ENCODE measurements around the gene DAP.

The DAP gene

DNA sequence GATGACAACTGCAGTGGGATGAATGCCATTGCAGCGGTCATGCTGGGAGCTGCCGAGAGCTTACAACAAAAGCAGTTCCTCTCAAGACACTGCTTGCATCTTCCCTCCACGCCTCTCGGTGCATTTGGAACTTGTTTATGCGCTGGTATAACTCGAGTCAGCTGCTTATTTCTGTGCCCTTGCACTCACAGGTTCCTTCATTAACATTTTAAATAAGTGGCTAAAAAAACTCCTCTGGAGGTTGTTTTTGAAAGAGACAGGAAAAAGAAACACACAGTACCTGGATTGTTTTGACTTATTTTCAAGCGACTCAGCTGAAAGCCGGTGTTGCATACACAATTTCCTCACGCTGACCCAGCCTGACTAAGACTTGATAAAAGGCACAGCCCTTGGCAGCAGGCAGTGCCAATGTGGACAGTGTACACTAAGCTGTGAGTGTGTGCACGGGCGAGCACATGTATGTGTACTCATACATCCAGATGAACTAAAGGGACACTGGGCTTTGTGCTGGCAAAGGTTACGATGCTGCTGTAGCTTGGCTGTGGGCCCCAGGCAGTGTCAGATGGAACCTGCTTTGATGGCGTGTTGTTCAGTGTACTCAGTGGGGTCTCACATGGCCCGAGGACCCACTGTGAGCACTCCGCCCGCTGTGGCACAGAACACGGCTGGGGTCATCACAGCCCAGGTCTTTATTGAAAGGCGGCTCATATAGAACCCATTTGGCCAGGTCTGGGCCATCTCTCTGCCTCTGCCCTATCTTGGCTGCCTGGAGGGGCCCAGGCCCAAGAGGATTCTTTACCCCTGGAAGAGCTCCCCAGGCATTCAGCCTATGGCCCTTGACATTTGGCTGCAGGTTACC lies 104.8 kb downstream of the DAP start:
- H3K4me3 ChIP-seq (replicated peaks; ENCODE audit: low read depth, low read length), result no peak overlapping the region
- TF ChIP-seq, protein P1, sequence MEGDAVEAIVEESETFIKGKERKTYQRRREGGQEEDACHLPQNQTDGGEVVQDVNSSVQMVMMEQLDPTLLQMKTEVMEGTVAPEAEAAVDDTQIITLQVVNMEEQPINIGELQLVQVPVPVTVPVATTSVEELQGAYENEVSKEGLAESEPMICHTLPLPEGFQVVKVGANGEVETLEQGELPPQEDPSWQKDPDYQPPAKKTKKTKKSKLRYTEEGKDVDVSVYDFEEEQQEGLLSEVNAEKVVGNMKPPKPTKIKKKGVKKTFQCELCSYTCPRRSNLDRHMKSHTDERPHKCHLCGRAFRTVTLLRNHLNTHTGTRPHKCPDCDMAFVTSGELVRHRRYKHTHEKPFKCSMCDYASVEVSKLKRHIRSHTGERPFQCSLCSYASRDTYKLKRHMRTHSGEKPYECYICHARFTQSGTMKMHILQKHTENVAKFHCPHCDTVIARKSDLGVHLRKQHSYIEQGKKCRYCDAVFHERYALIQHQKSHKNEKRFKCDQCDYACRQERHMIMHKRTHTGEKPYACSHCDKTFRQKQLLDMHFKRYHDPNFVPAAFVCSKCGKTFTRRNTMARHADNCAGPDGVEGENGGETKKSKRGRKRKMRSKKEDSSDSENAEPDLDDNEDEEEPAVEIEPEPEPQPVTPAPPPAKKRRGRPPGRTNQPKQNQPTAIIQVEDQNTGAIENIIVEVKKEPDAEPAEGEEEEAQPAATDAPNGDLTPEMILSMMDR (IDR thresholded peaks at IDR 0.05; ENCODE audit: insufficient read depth, low read length, poor library complexity, severe bottlenecking), result no peak
- no peak for DNase-seq (ENCODE audit: extremely low read depth, insufficient read length)
- peaks cover 24% of the 10 kb centered on the region for H3K36me3 ChIP-seq (ENCODE audit: control insufficient read depth, insufficient read depth, low read length)
- H3K27me3 ChIP-seq (replicated peaks; ENCODE audit: control insufficient read depth, insufficient read depth, low read length), result no peaks in the 10 kb centered on the region

DNA sequence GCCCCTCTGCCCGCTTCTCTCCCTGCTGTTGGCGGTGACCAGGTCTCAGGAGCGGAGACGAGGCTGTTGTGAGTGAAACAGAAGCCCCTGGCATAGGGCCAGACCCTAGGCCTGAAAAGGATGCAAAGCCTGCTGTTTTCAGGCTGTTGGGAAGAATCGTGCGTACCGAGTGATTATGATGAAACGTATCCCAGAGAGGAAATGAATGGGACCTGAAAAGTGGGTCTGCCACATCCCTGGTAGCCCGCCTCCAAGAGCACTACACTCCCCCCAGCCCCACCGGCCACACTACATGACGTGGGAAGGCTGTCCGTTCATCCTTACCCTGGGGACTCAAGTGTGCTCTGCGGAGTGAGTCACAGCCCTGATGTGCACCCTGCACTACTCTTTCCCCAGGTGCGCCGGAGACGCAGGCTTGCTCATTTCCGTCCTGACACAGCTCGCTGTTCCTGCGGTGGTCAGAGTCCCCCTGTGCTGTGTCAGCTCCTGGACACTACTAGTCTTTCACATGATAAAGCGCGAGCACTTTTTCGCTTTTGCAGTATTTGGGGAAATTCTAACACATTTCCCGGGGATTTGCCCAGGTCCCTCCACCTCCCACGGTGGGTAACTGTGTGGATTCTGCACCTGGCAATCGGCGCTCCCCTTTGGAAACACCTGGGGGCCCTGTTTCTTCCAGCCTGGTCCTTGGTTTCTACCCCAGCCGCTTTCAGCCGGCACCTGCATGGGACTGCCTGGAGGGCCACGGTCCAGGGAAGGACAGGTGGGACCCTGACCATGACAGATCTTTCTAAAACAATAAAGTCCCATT lies 105.7 kb downstream of the DAP start:
- no peak for DNase-seq (ENCODE audit: extremely low read depth, insufficient read length)
- Histone ChIP-seq H3K27me3 (replicated peaks; ENCODE audit: control insufficient read depth, insufficient read depth, low read length) (no peaks in the 10 kb centered on the region), H3K36me3 (ENCODE audit: control insufficient read depth, insufficient read depth, low read length) (peaks cover 27% of the 10 kb centered on the region), H3K4me3 (replicated peaks; ENCODE audit: low read depth, low read length) (no peak overlapping the region)
- TF ChIP-seq, protein P1 (IDR thresholded peaks at IDR 0.05; ENCODE audit: insufficient read depth, low read length, poor library complexity, severe bottlenecking), result no peak

GRCh38 chr5:10654566-10654965 lies 106.5 kb downstream of the DAP start:
- Histone ChIP-seq H3K36me3 (ENCODE audit: control insufficient read depth, insufficient read depth, low read length) (peaks cover 29% of the 10 kb centered on the region), H3K27me3 (replicated peaks; ENCODE audit: control insufficient read depth, insufficient read depth, low read length) (no peaks in the 10 kb centered on the region), H3K4me3 (replicated peaks; ENCODE audit: low read depth, low read length) (no peak overlapping the region)
- TF ChIP-seq, protein P1 (IDR thresholded peaks at IDR 0.05; ENCODE audit: insufficient read depth, low read length, poor library complexity, severe bottlenecking), result no peak
- DNase-seq (ENCODE audit: extremely low read depth, insufficient read length), result no peak

GRCh38 chr5:10653751-10654400 lies 107.2 kb downstream of the DAP start:
- no peaks in the 10 kb centered on the region for H3K27me3 ChIP-seq (replicated peaks; ENCODE audit: control insufficient read depth, insufficient read depth, low read length)
- TF ChIP-seq, protein P1 (IDR thresholded peaks at IDR 0.05; ENCODE audit: insufficient read depth, low read length, poor library complexity, severe bottlenecking), result no peak
- peaks cover 29% of the 10 kb centered on the region for H3K36me3 ChIP-seq (ENCODE audit: control insufficient read depth, insufficient read depth, low read length)
- DNase-seq (ENCODE audit: extremely low read depth, insufficient read length), result no peak
- no peak overlapping the region for H3K4me3 ChIP-seq (replicated peaks; ENCODE audit: low read depth, low read length)

- no peak for DNase-seq (ENCODE audit: extremely low read depth, insufficient read length)
- no peak overlapping the region for H3K4me3 ChIP-seq (replicated peaks; ENCODE audit: low read depth, low read length)
- H3K36me3 ChIP-seq (ENCODE audit: control insufficient read depth, insufficient read depth, low read length), result peaks cover 33% of the 10 kb centered on the region
- no peaks in the 10 kb centered on the region for H3K27me3 ChIP-seq (replicated peaks; ENCODE audit: control insufficient read depth, insufficient read depth, low read length)
- TF ChIP-seq, protein P1 (IDR thresholded peaks at IDR 0.05; ENCODE audit: insufficient read depth, low read length, poor library complexity, severe bottlenecking), result no peak
Observed at GRCh38 chr5:10653043-10653442, 108.0 kb downstream of the DAP start.
